HG03354 (cell line): ENCODE measurements around the gene L2HGDH.

Experiments used
- ATAC-seq: cut with Tn5 transposase; IDR thresholded peaks from one replicate; pipeline ENCODE4 v1.9.1; 2021; ENCODE audit warnings: mild to moderate bottlenecking; ENCODE audit not compliant: unreplicated experiment, poor library complexity, severe bottlenecking

The L2HGDH gene

DNA sequence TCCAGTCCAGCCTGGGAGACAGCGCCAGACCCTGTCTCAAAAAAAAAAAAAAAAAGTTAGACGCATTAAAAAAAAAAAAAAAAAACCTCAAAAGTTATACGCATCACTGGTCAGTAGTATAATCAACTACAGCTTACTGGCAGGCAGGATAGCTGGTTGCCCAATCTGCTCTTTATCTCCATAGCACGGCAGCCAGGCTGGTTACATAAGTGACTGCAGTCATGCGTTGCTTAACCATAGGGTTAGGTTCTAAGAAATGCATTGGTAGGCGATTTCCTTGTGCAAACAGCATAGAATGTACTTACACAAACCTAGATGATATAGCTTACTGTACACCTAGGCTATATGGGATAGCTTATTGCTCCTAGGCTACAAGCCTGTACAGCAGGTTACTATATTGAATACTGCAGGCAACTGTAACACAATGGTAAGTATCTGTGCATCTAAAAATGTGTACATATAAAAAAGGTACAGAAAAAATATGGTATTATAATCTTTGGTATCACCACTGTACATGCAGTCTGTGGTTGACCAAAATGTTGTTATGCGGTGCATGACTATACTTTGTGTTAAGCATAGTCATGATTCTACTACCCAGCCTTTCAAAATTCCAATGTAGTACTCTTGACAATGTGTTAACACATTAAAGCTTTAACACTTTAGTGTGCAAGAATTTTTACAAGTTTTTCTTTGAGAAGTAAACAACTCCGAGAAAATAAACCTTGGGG lies 8.1 kb downstream of the L2HGDH start:
- ATAC-seq = no peak

- ATAC-seq = no peak
Observed at GRCh38 chr14:50301914-50302313, 10.1 kb downstream of the L2HGDH start.

DNA sequence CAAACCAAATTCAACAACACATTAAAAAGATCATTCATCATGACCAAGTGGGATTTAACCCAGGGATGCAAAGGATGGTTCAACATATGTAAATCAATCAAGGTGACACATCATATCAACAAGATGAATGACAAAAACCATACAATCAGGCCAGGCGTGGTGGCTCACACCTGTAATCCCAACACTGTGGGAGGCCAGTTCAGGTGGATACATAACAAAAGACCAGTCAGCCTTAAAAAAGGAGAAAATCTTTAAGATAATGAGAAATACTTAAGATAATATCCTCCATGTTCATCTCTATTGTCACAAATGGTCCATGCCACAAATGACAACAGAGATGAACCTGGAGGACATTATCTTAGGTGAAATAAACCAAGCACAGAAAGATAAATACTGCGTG lies 12.4 kb downstream of the L2HGDH start:
- no peak for ATAC-seq

- no peak for ATAC-seq
Observed at GRCh38 chr14:50290306-50290705, 21.7 kb downstream of the L2HGDH start.

DNA sequence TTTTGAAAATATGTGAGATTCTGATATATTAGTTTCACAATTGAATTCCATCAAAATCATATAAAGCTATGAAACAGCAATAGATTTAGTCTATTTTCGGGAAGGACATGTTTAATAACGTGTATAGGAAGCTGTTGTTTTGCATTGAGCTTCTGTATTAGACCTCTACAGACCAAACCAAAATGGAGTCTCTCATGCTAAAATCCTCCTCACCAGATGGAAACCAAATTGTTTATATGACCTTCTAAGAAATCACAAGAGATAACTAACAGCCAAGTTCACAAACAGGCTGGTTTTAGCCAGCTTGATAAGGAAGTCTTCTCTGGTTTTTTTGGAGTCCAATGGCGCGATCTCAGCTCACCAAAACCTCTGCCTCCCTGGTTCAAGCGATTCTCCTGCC lies 23.9 kb downstream of the L2HGDH start:
- ATAC-seq = no peak

GRCh38 chr14:50285861-50286260 lies 26.2 kb downstream of the L2HGDH start:
- no peak for ATAC-seq

DNA sequence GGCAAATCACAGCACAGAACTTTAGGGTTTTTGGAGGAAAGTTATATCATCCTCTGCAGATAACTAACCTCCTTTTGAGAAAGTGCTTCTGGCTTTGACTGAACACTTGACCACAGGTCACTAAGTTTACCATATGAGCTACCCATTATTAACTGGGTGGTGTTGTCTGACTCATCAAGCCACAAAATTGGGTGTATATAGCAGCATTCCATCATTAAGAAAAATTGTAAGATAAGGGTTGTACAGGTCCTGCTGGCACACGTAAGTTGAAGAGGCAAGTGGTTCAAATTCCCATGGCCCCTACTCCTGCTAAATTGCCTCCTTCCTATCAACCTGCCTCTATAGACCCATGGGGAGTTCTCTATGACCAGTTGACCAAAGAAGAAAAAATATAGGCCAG lies 39.5 kb downstream of the L2HGDH start:
- no peak for ATAC-seq

- no peak for ATAC-seq
Observed at GRCh38 chr14:50270932-50271331, 41.1 kb downstream of the L2HGDH start.

DNA sequence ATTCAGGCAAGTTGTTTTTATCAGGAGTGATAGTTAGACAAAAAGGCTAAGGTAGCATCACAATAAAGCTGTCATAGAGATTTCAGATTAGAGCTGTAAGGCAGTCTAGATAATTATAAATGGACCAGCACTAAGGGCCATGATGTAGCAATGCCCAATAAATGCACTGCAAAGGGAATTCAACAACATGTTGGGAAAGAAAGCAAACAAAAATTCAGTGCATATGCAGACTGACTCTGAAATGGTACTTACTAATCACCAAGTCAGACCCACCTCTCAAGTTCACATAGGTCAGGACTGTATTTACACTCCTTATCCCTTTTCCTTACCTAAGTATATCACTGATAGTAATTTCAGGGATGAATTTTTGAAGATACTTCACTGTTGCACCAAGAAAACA lies 47.0 kb downstream of the L2HGDH start:
- ATAC-seq = no peak

DNA sequence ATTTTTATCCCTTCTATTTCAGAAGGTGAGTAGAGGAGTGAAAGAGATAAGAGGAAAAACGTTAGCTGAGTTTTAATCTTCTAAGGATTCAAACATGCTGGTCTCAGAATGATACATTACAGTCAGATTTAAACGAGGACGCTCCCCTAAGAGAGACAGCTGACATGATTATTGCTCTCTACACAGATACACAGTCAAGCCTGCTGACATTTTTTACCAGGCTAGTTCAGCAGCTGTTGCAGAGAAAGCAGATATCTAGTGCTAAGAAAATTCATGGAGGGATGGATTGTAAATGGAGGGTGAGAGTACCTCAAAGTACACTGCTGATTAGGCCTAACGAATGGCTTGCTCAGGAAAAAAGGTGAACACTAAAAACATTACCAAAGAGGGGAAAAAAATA lies 48.7 kb downstream of the L2HGDH start:
- no peak for ATAC-seq

DNA sequence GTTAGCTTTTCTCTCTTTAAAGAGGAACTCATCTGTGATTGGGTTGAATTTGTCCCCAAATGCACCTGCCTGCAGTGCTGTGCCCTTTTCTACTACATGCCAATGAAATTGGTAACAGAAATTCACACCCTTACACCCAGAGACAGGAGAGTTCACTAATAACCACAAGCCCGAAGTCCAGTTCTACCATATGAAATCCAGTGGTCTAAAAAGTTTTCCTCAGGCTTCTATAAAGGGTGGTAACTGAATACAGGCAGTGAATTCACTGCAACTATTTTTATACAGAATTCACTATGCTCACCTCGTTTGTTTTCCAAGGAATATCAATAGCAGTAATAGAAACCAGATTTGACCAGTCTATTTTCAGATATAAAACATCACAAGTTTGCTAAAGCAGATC lies 49.2 kb downstream of the L2HGDH start:
- no peak for ATAC-seq

DNA sequence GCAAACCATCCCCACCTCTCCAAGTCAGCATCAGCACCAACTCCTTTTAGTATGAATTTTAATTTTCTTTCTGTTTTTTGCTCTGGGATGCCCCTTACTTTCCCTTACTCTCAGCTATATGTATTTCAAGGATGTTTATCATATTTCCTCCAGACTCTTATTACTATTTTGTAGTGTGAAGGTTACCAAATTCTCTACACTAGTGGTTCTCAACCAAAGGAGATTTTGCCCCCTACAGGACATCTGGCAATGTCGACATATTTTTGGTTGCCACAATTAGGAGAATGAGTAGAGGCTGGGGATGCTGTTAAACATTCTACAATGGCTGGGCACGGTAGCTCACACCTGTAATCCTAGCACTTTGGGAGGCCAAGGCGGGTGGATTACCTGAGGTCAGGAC lies 51.5 kb downstream of the L2HGDH start:
- no peak for ATAC-seq

- no peak for ATAC-seq
Observed at GRCh38 chr14:50260072-50260471, 52.0 kb downstream of the L2HGDH start.

DNA sequence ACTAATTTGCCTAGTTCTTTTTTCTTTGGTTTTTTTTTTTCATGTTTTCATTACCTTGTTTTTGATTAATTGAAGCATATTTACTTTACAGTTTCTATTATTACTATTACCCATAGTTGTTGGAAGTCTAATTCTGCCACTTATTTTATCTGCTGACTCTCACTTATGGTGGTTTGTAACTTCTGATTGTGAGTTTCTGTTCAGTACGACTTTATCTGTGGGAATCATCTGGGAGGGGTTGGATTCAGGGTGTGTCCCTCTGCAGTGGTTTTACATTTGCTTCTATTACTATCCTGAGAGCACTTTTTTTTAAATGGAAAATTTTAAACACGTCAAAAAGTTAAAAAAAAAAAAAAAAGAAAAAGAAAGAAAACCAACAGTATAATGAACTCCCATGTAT lies 54.3 kb downstream of the L2HGDH start:
- no peak for ATAC-seq

DNA sequence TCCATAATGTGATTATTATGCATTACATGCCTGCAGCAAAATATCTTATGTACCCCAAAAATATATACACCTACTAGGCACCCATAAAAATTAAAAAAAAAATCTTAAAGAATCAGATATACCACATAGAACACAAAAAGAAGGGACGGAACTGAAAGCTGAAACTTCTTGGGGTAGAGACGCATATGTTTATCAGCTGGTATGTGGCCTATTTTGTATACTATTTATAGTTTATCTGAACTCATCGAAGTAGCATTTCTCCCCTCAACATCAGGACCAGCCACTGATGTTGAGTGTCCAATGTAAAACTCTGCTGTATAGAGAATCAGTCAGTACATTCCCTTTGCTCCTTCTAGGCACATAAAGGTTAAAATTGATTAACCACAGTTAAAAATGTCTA lies 57.8 kb downstream of the L2HGDH start:
- no peak for ATAC-seq

GRCh38 chr14:50249136-50249775 lies 62.8 kb downstream of the L2HGDH start:
- ATAC-seq = no peak

GRCh38 chr14:50247245-50247644 lies 64.8 kb downstream of the L2HGDH start:
- no peak for ATAC-seq

GRCh38 chr14:50242566-50243310 lies 69.3 kb downstream of the L2HGDH start:
- no peak for ATAC-seq

- no peak for ATAC-seq
Observed at GRCh38 chr14:50242096-50242495, 69.9 kb downstream of the L2HGDH start.

- ATAC-seq = no peak
Observed at GRCh38 chr14:50237427-50237826, 74.6 kb downstream of the L2HGDH start.

DNA sequence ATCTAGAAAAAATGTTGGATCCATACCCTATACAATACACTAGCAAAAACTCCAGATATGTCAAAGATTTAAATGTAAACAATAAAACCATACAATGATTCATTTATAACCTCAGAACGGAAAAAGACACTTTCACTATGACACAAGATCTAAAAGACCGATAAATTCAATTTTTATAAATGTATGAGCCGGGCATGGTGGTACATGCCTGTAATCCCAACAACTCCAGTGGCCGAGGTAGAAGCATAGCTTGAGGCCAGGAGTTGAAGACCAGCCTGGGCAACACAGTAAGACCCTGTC lies 78.1 kb downstream of the L2HGDH start:
- no peak for ATAC-seq
